IMR-90 (cell line): Measurements from ENCODE around the gene TAF3.

Source experiments
- BHLHE40 ChIP-seq: fragments of 150-350 bp; IDR thresholded peaks from 2 replicates; pipeline ENCODE4 v1.6.1; 2016; ENCODE audit warnings: mild to moderate bottlenecking, low read depth, low read length
- CEBPB ChIP-seq: IDR thresholded peaks from 2 replicates; pipeline ENCODE4 v1.6.1; 2012; ENCODE audit warnings: low read depth, low read length, improper control_type of control experiment
- CHD1 ChIP-seq: IDR thresholded peaks from 2 replicates; pipeline ENCODE4 v1.6.1; 2012; ENCODE audit warnings: low read depth, low read length, improper control_type of control experiment
- MAFK ChIP-seq: IDR thresholded peaks from 2 replicates; pipeline ENCODE4 v1.6.1; 2012; ENCODE audit warnings: low read depth, low read length, improper control_type of control experiment
- MXI1 ChIP-seq: IDR thresholded peaks from 2 replicates; pipeline ENCODE4 v1.6.1; 2012; ENCODE audit warnings: low read depth, mild to moderate bottlenecking, low read length, moderate library complexity, borderline replicate concordance
- NFE2L2 ChIP-seq: fragments of 150-350 bp; IDR thresholded peaks from 2 replicates; pipeline ENCODE4 v1.6.1; 2016; ENCODE audit warnings: low read depth, mild to moderate bottlenecking, low read length
- POLR2A ChIP-seq: IDR thresholded peaks from 2 replicates; pipeline ENCODE4 v1.6.1; 2012; ENCODE audit warnings: mild to moderate bottlenecking, low read depth, low read length
- RCOR1 ChIP-seq: IDR thresholded peaks from 2 replicates; pipeline ENCODE4 v1.6.1; 2012; ENCODE audit warnings: mild to moderate bottlenecking, low read length, improper control_type of control experiment; ENCODE audit not compliant: insufficient replicate concordance
- TF ChIP-seq, protein P1 (sequence below): conservative IDR thresholded peaks from 2 replicates; pipeline ENCODE4 v1.5.1; 2012; ENCODE audit warnings: mild to moderate bottlenecking, low read depth, low read length, improper control_type of control experiment
- TF ChIP-seq, protein P2 (sequence below): fragments of 150-350 bp; IDR thresholded peaks from 2 replicates; pipeline ENCODE4 v1.6.1; 2017; ENCODE audit warnings: mild to moderate bottlenecking, antibody characterized with exemption, low read length, low read depth
- TF ChIP-seq, protein P3 (sequence below): fragments of 150-350 bp; IDR thresholded peaks from 2 replicates; pipeline ENCODE4 v1.6.1; 2016; ENCODE audit warnings: low read depth, mild to moderate bottlenecking, low read length, moderate library complexity, borderline replicate concordance

GRCh38 chr10:8048281-8049008 is 230.1 kb downstream of the TAF3 start:
- TF ChIP-seq BHLHE40 (no peak), NFE2L2 (no peak), POLR2A (no peak), RCOR1 (no peak), CEBPB (no peak), CHD1 (no peak), MXI1 (no peak), MAFK (no peak)
- TF ChIP-seq, protein P1, sequence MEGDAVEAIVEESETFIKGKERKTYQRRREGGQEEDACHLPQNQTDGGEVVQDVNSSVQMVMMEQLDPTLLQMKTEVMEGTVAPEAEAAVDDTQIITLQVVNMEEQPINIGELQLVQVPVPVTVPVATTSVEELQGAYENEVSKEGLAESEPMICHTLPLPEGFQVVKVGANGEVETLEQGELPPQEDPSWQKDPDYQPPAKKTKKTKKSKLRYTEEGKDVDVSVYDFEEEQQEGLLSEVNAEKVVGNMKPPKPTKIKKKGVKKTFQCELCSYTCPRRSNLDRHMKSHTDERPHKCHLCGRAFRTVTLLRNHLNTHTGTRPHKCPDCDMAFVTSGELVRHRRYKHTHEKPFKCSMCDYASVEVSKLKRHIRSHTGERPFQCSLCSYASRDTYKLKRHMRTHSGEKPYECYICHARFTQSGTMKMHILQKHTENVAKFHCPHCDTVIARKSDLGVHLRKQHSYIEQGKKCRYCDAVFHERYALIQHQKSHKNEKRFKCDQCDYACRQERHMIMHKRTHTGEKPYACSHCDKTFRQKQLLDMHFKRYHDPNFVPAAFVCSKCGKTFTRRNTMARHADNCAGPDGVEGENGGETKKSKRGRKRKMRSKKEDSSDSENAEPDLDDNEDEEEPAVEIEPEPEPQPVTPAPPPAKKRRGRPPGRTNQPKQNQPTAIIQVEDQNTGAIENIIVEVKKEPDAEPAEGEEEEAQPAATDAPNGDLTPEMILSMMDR = no peak
- TF ChIP-seq, protein P2, sequence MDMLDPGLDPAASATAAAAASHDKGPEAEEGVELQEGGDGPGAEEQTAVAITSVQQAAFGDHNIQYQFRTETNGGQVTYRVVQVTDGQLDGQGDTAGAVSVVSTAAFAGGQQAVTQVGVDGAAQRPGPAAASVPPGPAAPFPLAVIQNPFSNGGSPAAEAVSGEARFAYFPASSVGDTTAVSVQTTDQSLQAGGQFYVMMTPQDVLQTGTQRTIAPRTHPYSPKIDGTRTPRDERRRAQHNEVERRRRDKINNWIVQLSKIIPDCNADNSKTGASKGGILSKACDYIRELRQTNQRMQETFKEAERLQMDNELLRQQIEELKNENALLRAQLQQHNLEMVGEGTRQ = no peak
- TF ChIP-seq, protein P3, sequence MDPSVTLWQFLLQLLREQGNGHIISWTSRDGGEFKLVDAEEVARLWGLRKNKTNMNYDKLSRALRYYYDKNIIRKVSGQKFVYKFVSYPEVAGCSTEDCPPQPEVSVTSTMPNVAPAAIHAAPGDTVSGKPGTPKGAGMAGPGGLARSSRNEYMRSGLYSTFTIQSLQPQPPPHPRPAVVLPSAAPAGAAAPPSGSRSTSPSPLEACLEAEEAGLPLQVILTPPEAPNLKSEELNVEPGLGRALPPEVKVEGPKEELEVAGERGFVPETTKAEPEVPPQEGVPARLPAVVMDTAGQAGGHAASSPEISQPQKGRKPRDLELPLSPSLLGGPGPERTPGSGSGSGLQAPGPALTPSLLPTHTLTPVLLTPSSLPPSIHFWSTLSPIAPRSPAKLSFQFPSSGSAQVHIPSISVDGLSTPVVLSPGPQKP = no peak
